ENCODE data around the gene SGCA.

Gene SGCA

DNA sequence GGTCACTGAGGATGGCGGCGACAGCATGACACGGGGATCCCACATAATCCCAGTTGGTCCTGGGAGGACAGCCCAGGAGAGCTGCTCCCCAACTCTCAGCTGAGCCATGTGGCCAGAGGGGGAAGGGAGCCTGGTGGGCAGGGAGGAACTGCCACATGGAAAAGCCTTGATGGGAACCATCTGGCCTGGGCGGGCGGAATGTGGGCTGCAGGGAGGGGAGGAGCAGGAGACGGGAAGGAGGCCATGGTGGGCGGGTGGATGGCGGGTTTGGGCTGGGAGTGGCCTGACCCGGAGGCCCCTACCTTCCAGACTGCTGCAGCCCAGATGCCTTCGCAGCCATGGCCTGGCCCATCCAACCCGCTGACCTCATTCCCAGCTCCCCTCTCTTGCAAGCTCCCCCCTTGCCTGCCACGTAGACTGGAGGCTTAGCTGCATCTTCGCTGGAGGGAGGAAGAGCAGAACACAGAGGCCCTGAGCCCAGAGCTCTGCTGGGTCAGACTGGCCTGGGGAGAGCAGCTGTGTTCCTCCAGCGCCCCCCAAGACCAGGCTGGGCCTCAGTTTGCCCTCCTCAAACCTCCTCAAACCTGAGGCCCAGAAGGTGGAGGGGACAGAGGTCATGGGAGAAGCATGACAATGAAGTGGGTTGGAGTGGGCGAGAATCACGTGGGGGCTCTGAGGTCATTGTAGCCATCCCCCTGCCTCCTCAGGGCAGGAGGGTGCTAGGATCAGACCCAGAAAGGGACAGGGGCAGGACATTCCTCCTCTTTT is 43.9 kb downstream of the SGCA start:
- TF ChIP-seq POLR2A (IDR thresholded peaks at IDR 0.05; ENCODE audit: low read depth, low read length): no peak
- no peak for TF ChIP-seq POLR2AphosphoS5 (IDR thresholded peaks at IDR 0.05; ENCODE audit: low read depth, low read length)
- no peak for TF ChIP-seq TAF1 (IDR thresholded peaks at IDR 0.05; ENCODE audit: borderline replicate concordance, low read depth, low read length)
- FAIRE-seq (no peak), DNase-seq (ENCODE audit: insufficient read length) (no peak)

DNA sequence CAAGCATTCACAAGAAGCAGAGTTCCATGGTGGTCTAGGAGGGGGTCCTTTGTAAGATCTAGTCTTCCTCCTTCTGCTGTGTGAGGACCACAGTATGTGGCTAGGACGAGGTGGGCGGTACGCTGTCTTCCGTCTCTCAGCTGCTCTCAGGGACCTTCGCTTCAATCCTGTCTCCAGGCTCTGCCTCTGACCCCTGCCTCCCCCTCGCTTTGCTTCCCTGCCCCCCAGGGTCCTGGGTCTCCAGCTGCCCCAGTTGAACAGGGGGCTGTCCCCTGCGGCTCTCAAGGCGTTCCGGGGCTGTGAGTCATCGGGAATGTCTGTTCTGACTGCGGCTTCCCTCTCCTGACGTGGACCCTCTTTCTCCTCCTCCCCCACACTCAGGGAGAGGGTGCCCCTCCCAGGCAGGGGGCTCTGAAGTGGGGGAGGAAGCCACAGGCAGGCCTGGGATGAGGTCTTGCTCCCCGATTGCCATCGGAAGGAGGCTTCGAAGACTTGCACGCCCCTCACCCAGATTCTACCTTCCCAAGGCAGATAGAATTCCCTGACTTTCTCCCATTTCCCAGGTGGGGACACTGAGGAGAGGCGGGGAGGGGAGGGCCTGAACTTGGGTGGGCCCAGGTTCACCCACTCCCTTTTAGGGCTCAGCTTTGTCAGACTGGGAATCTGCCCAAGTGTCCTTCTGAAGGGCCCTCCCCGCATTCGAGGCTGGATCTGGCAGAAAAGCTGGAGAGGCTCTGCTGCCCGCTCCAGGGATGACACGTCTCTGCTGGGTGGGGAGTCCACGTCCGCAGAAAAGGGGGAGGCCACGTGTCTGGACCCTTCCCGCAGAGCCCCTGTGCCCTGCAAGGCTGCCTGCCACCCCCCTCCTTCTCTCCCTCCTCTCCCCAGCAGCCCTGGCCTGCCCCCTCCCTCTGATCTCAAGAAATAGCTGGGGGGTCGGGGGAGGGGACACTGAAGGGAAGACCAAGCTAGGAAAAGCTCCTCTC is 44.7 kb downstream of the SGCA start:
- TF ChIP-seq POLR2A (IDR thresholded peaks at IDR 0.05; ENCODE audit: low read depth, low read length): no peak
- no peak for TF ChIP-seq TAF1 (IDR thresholded peaks at IDR 0.05; ENCODE audit: borderline replicate concordance, low read depth, low read length)
- TF ChIP-seq POLR2AphosphoS5 (IDR thresholded peaks at IDR 0.05; ENCODE audit: low read depth, low read length): no peak
- DNase-seq (ENCODE audit: insufficient read length): no peak
- no peak for FAIRE-seq

DNA sequence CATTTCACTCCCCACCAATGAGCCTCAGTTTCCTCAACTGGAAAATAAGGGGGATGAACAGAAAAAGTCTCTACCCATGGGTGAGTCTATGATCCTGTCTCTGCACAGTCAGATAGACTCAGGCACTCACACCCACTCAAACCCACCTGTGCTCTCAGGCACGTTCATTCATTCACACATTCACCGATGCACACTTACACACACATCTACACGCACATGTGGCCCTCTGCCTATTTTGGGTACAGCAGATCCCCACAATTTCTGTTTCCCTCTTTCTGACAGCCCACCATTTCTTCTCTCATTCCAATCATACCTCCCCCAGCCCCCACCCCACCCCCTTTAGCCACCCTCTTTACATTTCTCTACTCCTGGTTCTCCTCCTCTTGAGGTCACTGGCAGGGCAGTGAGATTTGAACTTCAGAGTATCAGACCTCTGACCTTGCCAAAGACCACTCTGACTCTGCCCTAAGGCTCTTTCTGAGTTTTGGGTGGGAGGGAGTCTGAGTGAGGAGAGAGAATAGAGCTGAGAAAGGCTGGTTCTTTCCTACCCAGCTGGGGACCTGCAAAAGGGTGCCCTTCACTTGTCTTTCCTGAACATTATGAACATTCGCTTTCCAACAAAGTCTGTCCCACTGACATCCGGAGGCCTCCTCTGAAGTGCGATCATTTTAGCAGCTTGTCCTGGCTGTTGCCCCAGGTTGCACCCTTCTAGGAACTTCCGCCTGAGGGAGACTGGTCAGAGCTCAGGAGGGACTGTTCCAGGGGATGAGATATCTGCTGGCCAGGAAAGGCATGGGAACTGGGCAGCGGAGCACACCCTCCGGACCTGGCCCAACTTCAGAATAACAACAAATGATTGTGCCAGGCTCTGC is 45.7 kb downstream of the SGCA start:
- no peak for FAIRE-seq
- TF ChIP-seq POLR2AphosphoS5 (IDR thresholded peaks at IDR 0.05; ENCODE audit: low read depth, low read length) (no peak), TAF1 (IDR thresholded peaks at IDR 0.05; ENCODE audit: borderline replicate concordance, low read depth, low read length) (no peak), POLR2A (IDR thresholded peaks at IDR 0.05; ENCODE audit: low read depth, low read length) (no peak)
- no peak for DNase-seq (ENCODE audit: insufficient read length)

DNA sequence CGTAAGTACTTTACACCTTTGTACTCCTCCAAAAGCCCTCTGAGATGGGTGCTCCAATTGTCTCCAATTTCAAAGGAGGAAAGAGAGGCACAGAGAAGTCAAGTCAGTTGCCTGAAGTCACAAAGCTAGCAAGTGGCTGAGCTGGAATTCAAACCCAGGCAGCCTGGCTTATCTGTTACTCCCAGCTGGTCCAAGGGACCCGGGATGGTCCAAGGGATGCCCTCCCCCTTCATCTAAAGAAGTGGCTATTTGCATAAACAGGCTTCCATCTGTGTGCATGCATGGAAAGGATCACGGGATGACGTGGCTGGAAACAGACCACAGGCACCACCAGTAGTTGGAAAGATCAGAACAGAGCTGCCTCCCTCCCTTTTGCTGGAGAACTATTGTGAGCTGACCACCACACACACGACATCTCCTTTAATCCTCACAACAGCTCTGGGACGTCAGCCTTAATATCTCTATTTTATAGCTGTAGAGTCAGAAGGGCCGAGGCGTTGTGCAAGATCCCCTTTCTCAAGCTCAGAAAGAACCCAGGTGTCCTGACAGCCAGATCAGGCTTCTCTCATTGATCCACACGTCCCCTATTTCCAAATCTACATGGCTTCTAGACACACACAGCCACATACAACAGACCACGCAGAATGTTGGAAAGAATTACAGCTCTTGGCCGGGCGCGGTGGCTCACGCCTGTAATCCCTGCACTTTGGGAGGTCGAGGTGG is 46.5 kb downstream of the SGCA start:
- no peak for FAIRE-seq
- TF ChIP-seq TAF1 (IDR thresholded peaks at IDR 0.05; ENCODE audit: borderline replicate concordance, low read depth, low read length): no peak
- no peak for TF ChIP-seq POLR2AphosphoS5 (IDR thresholded peaks at IDR 0.05; ENCODE audit: low read depth, low read length)
- no peak for TF ChIP-seq POLR2A (IDR thresholded peaks at IDR 0.05; ENCODE audit: low read depth, low read length)
- DNase-seq (ENCODE audit: insufficient read length): no peak

DNA sequence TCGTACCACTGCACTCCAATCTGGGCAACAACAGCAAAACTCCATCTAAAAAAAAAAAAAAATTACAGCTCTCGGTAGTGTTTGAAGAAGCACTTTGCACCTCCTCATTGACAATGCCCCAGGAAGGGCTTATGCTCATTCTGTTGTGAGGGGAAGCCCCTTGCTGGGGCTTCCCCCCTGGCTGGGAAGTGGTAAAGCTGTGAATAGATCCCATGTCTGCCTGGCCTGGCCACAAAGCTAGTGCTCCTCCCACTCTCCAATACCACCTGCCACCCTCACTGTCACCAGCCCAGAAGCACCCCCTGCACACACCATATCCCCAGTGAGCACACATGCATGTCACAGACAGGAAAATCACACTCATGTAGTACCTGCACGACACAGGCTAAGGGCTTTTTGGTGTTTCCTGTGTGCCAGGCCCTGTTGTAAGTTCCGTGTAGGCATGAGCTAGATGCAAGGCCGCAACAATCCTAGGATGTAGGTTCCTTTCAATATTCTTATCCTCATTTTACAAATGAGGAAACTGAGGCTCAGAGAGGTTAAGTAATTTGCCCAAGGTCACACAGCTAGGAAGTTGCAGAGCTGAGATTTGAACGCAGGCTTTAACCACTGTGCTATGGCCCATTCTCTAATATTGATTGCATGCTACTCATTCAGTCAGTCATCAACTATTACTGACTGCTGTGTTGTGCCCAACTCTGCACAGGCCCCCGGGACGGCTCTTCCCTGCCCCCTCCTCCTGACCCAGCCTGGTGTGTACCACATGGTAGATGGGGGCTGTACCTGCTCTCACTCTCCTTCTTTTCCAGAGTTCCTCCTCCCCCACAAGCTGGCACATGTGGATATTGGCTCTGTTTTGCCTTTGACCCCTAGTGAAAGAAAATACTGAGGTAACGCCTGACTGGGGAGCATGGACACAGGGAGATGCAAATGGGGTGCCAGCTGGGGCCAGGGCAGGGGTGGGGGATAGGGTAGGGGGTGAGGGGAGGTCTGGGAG is 47.5 kb downstream of the SGCA start:
- no peak for DNase-seq (ENCODE audit: insufficient read length)
- FAIRE-seq: peak; percentile 62
- TF ChIP-seq TAF1 (IDR thresholded peaks at IDR 0.05; ENCODE audit: borderline replicate concordance, low read depth, low read length): no peak
- no peak for TF ChIP-seq POLR2A (IDR thresholded peaks at IDR 0.05; ENCODE audit: low read depth, low read length)
- TF ChIP-seq POLR2AphosphoS5 (IDR thresholded peaks at IDR 0.05; ENCODE audit: low read depth, low read length): no peak

DNA sequence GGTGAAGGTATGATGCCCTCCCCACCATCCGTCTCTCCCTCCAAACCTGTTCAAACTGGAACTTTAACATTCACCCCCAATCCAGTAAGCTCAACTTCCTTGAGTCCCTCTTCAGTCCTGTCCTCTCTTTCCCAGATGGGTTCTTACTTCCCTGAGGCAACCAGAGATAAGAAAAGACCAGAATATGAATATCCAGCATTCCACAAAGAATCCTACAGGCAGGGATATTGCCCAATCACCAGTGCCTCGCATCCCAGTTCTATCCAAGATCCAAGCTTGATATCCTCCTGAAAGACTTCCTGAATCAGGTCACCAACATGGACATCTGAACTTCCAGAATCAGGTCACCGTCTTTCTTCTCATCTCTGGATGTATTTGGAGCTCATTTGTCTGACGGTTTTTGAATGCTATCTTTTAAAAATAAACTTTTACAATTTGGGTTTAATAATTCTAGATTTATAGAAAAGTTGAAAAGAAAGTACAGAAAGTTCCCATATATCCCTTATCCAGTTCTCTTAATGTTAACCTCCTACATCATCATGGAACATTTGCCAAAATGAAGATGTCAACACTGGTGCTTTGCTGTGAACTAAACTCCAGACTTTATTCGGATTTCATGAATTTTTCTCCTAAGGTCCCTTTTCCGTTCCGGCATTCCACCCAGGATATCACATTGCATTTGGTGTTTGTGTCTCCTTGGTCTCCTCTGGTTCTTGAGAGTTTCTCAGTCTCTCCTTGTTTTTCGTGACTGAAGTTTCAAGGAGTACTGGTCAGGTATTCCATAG is 49.4 kb downstream of the SGCA start:
- FAIRE-seq: no peak
- DNase-seq (ENCODE audit: insufficient read length): no peak
- TF ChIP-seq POLR2AphosphoS5 (IDR thresholded peaks at IDR 0.05; ENCODE audit: low read depth, low read length): no peak
- TF ChIP-seq POLR2A (IDR thresholded peaks at IDR 0.05; ENCODE audit: low read depth, low read length): no peak
- TF ChIP-seq TAF1 (IDR thresholded peaks at IDR 0.05; ENCODE audit: borderline replicate concordance, low read depth, low read length): no peak

DNA sequence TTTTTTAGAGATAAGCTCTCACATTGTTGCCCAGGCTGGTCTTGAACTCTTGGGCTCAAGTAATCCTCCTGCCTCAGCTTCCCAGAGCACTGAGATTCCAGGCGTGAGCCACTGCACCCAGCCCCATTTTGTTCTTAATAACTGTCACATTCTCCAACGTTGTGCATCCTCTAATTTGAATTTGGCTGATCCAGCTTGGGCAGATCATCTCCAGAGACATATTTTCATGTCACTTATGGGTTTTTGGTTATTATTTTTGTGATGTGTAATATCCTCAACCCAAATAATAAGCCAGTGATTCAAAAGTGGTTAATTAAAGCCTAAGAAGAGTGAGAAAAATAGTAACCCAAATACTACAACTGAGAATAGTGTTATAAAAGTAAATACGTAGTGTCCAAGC is 51.8 kb downstream of the SGCA start:
- DNase-seq (ENCODE audit: insufficient read length) (no peak), FAIRE-seq (no peak)
- TF ChIP-seq TAF1 (IDR thresholded peaks at IDR 0.05; ENCODE audit: borderline replicate concordance, low read depth, low read length) (no peak), POLR2A (IDR thresholded peaks at IDR 0.05; ENCODE audit: low read depth, low read length) (no peak), POLR2AphosphoS5 (IDR thresholded peaks at IDR 0.05; ENCODE audit: low read depth, low read length) (no peak)

DNA sequence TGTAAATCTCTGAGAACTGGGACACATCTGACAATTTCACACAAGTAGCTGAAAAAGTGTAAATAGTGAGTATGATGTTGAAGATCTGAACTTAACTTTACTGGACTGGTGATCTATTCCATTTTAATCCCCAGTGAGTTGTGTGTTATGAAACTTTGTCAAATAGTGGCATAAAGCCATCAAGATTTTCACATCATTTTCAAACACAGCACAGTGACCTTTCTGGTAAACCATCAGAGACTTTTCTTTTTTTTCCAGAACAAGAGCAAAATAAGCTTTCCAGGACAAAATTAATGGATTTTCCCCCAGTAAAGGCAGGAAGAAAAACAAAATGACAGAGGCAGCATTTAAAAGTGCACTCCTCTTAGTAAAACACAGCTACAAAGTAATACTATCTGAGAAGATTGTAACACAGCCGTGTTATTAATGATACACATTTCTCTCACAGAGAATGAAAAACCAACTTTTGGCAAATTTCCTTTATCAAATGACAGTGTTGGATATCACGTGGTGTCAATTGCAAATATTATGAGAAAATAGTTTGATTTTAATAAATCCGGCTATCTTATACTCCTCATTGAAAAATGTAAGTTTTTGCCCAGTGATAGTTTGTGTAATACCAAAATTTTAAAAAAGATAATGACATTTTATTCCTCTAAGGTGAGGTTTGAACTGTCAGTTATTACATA is 52.4 kb downstream of the SGCA start:
- DNase-seq (ENCODE audit: insufficient read length) (no peak), FAIRE-seq (no peak)
- TF ChIP-seq TAF1 (IDR thresholded peaks at IDR 0.05; ENCODE audit: borderline replicate concordance, low read depth, low read length) (no peak), POLR2A (IDR thresholded peaks at IDR 0.05; ENCODE audit: low read depth, low read length) (no peak), POLR2AphosphoS5 (IDR thresholded peaks at IDR 0.05; ENCODE audit: low read depth, low read length) (no peak)
